NB4 (cell line): ENCODE results near the gene SH2B3.

ENCODE experiments used
- POLR2A ChIP-seq: IDR thresholded peaks from 2 replicates; pipeline ENCODE4 v1.6.1; 2011; ENCODE audit warnings: mild to moderate bottlenecking; ENCODE audit not compliant: insufficient read length; ENCODE audit errors: extremely low read depth
- TF ChIP-seq, protein P1 (sequence below): IDR thresholded peaks from one replicate; pipeline ENCODE4 v1.5.1; 2012; ENCODE audit warnings: low read depth, low read length

DNA sequence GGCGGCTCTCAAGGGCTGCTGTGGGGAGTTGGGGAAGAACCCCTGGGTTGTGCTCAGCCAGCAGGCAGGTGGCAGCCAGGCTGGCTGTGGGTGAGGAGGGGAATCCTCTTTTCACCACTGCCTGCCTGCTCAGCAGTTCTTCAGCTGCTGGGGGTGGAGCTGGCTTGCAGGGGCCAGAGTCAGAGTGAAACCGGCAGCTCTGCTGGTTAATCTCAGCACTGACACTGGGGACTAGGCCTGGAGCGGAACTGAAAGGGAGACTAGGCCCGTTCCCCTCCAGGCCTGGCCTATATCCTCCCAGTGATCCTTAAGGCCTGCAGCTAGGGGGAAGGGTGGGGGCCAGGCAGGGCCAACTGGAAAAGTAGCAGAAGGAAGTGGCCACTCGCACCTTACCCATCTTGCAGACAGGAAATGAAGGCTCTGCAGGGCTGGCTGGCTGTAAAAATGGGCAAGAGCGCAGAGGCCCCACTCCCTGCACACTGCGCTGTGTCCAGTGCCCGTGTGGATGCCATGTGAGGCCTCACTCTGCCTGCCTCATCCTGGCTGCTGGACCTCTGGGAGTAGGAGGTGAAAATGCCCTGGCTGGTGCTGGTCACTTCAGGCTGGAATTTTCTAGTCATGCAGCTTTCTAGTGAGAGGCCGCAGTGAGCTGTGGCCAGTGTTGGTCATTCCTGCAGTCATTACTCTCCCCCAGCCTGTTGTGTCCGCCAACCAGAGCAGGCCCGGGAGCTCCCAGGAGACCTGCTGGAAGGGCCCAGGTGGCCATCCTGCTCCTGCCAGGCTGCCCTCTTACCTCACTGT, 39.4 kb downstream of the SH2B3 start:
- TF ChIP-seq, protein P1, sequence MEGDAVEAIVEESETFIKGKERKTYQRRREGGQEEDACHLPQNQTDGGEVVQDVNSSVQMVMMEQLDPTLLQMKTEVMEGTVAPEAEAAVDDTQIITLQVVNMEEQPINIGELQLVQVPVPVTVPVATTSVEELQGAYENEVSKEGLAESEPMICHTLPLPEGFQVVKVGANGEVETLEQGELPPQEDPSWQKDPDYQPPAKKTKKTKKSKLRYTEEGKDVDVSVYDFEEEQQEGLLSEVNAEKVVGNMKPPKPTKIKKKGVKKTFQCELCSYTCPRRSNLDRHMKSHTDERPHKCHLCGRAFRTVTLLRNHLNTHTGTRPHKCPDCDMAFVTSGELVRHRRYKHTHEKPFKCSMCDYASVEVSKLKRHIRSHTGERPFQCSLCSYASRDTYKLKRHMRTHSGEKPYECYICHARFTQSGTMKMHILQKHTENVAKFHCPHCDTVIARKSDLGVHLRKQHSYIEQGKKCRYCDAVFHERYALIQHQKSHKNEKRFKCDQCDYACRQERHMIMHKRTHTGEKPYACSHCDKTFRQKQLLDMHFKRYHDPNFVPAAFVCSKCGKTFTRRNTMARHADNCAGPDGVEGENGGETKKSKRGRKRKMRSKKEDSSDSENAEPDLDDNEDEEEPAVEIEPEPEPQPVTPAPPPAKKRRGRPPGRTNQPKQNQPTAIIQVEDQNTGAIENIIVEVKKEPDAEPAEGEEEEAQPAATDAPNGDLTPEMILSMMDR, result no peak
- no peak for TF ChIP-seq POLR2A
